ENCODE measurements around the gene CFAP299. TPM values are rescaled to one million over a fixed set of nuclear protein-coding genes. Genes with fewer than 3 reads are reported as not detected.

The CFAP299 gene
- total and polyA plus RNA-seq, 2 donors from 2014 or later = 1.1 TPM; not detected in 1

- H3K36me3 ChIP-seq (ENCODE audit: control insufficient read depth in 2 of 3, insufficient read depth in 3 of 3, low read length in 3 of 3) = no peaks in the 10 kb centered on the region
- no peaks in the 10 kb centered on the region for H3K4me1 ChIP-seq (ENCODE audit: control insufficient read depth in 2 of 3, insufficient read depth in 2 of 3, low read depth in 1 of 3, low read length in 3 of 3)
- no peak for FAIRE-seq
- peak in 3 of 5 donors; percentile 9 to 25 (median 21) for DNase-seq
- no peaks in the 10 kb centered on the region for H3K27me3 ChIP-seq (ENCODE audit: control insufficient read depth, insufficient read depth, low read length)
- H3K9ac ChIP-seq (ENCODE audit: low read length in 3 of 3) = no peak overlapping the region
- intact Hi-C loops (cut with DNase I) = no loop called here
- no peak overlapping the region for H3K4me3 ChIP-seq (ENCODE audit: low read length in 3 of 3)
- TF ChIP-seq CTCF (IDR thresholded peaks at IDR 0.05; ENCODE audit: borderline replicate concordance, extremely low read depth, insufficient read depth) = no peak
- no peak overlapping the region for H3K27ac ChIP-seq (ENCODE audit: low read depth in 2 of 2, low read length in 2 of 2)
- H3K9me3 ChIP-seq (ENCODE audit: control insufficient read depth in 2 of 3, insufficient read depth in 1 of 3, low read length in 3 of 3) = no peaks in the 10 kb centered on the region
Observed at GRCh38 chr4:80710748-80711451, 375.4 kb downstream of the CFAP299 start.

- DNase-seq = no peak
- TF ChIP-seq CTCF (IDR thresholded peaks at IDR 0.05; ENCODE audit: borderline replicate concordance, extremely low read depth, insufficient read depth) = no peak
- FAIRE-seq = no peak
Observed at GRCh38 chr4:80711956-80712355, 376.4 kb downstream of the CFAP299 start.

GRCh38 chr4:80713409-80713808, 377.9 kb downstream of the CFAP299 start:
- H3K9me3 ChIP-seq (ENCODE audit: control insufficient read depth in 2 of 3, insufficient read depth in 1 of 3, low read length in 3 of 3) = no peaks in the 10 kb centered on the region
- intact Hi-C loops (cut with DNase I) = no loop called here
- no peak overlapping the region for H3K9ac ChIP-seq (ENCODE audit: low read length in 3 of 3)
- H3K4me3 ChIP-seq (ENCODE audit: low read length in 3 of 3) = no peak overlapping the region
- FAIRE-seq = no peak
- no peaks in the 10 kb centered on the region for H3K4me1 ChIP-seq (ENCODE audit: control insufficient read depth in 2 of 3, insufficient read depth in 2 of 3, low read depth in 1 of 3, low read length in 3 of 3)
- H3K36me3 ChIP-seq (ENCODE audit: control insufficient read depth in 2 of 3, insufficient read depth in 3 of 3, low read length in 3 of 3) = no peaks in the 10 kb centered on the region
- no peak overlapping the region for H3K27ac ChIP-seq (ENCODE audit: low read depth in 2 of 2, low read length in 2 of 2)
- no peaks in the 10 kb centered on the region for H3K27me3 ChIP-seq (ENCODE audit: control insufficient read depth, insufficient read depth, low read length)
- TF ChIP-seq CTCF (IDR thresholded peaks at IDR 0.05; ENCODE audit: borderline replicate concordance, extremely low read depth, insufficient read depth) = no peak
- peak in 2 of 5 donors; percentile 21 to 32 for DNase-seq

More at GRCh38 chr4:80711956-80712355, 376.4 kb downstream of the CFAP299 start:
- Histone ChIP-seq H3K9me3 (ENCODE audit: control insufficient read depth in 2 of 3, insufficient read depth in 1 of 3, low read length in 3 of 3) (no peaks in the 10 kb centered on the region), H3K9ac (ENCODE audit: low read length in 3 of 3) (no peak overlapping the region), H3K4me3 (ENCODE audit: low read length in 3 of 3) (no peak overlapping the region), H3K36me3 (ENCODE audit: control insufficient read depth in 2 of 3, insufficient read depth in 3 of 3, low read length in 3 of 3) (no peaks in the 10 kb centered on the region), H3K4me1 (ENCODE audit: control insufficient read depth in 2 of 3, insufficient read depth in 2 of 3, low read depth in 1 of 3, low read length in 3 of 3) (no peaks in the 10 kb centered on the region), H3K27me3 (ENCODE audit: control insufficient read depth, insufficient read depth, low read length) (no peaks in the 10 kb centered on the region), H3K27ac (ENCODE audit: low read depth in 2 of 2, low read length in 2 of 2) (no peak overlapping the region)
- intact Hi-C loops (cut with DNase I) = no loop called here

Measured in kidney (tissue), 14 donors.